ENCODE results near the gene C2CD3. TPM values are rescaled to one million over a fixed set of nuclear protein-coding genes. Genes with fewer than 3 reads are reported as not detected.
A peak's percentile ranks its signal among the peaks of the same experiment; 100 is the strongest.

The C2CD3 gene
- total RNA-seq, 1 donor from 2014 or later, result 12.2 TPM

DNA sequence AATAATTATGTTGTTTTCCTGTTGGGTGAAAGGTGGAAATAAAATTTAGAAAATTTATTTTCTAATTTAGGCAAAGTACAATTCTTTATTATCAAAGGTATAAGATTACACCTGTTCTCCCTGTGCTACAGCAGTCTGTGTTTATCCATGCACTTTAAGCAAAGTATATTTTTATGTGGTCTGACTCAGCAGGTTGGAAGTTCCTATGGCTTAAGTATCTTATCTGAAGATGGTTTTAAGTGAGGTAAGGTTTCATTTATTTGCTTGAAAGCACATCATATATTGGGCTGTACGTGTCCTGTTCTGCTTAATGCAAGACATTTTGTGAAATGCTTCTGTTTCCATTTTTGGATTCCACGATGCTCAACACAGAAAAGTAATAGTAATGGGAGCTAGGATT lies 14.9 kb upstream of the C2CD3 start:
- H3K27me3 ChIP-seq (ENCODE audit: control insufficient read depth, insufficient read depth, low read length), result no peaks in the 10 kb centered on the region
- H3K4me3 ChIP-seq (ENCODE audit: low read depth, low read length), result no peak overlapping the region
- H3K36me3 ChIP-seq (ENCODE audit: control insufficient read depth, insufficient read depth, low read length), result no peaks in the 10 kb centered on the region
- TF ChIP-seq, protein P1, sequence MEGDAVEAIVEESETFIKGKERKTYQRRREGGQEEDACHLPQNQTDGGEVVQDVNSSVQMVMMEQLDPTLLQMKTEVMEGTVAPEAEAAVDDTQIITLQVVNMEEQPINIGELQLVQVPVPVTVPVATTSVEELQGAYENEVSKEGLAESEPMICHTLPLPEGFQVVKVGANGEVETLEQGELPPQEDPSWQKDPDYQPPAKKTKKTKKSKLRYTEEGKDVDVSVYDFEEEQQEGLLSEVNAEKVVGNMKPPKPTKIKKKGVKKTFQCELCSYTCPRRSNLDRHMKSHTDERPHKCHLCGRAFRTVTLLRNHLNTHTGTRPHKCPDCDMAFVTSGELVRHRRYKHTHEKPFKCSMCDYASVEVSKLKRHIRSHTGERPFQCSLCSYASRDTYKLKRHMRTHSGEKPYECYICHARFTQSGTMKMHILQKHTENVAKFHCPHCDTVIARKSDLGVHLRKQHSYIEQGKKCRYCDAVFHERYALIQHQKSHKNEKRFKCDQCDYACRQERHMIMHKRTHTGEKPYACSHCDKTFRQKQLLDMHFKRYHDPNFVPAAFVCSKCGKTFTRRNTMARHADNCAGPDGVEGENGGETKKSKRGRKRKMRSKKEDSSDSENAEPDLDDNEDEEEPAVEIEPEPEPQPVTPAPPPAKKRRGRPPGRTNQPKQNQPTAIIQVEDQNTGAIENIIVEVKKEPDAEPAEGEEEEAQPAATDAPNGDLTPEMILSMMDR (IDR thresholded peaks at IDR 0.05; ENCODE audit: insufficient read depth, low read length, poor library complexity, severe bottlenecking), result no peak
- DNase-seq (ENCODE audit: low read depth), result no peak

DNA sequence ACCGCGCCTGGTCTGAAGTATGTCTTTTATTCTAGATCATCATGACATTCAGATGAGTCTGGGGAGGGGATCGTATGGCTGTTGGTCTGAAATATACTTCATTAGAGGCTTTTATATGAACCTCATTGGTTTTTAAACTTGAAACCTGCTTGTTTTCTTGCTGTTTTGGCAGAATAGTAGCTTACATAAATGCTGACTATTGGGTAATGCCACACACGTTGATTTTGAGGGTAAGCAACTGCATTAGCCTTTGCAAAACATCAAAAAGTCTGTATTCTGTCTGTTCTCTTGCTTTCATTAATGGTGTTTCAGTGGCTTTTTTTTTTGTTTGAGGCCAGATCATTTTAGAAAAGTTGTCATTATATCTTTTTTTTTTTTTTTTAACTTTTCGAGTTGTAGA lies 14.5 kb upstream of the C2CD3 start:
- Histone ChIP-seq H3K4me3 (ENCODE audit: low read depth, low read length) (no peak overlapping the region), H3K36me3 (ENCODE audit: control insufficient read depth, insufficient read depth, low read length) (no peaks in the 10 kb centered on the region), H3K27me3 (ENCODE audit: control insufficient read depth, insufficient read depth, low read length) (no peaks in the 10 kb centered on the region)
- TF ChIP-seq, protein P1 (IDR thresholded peaks at IDR 0.05; ENCODE audit: insufficient read depth, low read length, poor library complexity, severe bottlenecking), result no peak
- no peak for DNase-seq (ENCODE audit: low read depth)

DNA sequence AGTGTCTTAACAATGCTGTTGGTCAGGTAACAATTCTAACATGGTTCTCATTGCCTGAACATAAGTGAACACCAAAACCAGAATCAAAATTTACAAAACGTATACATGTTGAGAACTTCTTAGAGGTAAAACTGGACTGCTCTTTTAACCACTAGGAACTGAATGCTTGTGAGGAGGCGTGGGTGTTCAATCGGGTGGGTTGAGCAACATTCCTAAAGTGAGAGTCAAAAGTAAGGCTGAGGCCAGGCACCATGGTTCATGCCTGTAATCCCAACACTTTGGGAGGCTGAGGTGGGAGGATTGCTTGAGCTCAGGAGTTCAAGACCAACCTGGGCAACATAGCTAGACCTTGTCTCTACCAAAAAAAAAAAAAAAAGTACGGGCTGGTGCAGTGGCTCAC lies 11.8 kb upstream of the C2CD3 start:
- H3K27me3 ChIP-seq (ENCODE audit: control insufficient read depth, insufficient read depth, low read length), result no peaks in the 10 kb centered on the region
- TF ChIP-seq, protein P1 (IDR thresholded peaks at IDR 0.05; ENCODE audit: insufficient read depth, low read length, poor library complexity, severe bottlenecking), result no peak
- no peak for DNase-seq (ENCODE audit: low read depth)
- no peaks in the 10 kb centered on the region for H3K36me3 ChIP-seq (ENCODE audit: control insufficient read depth, insufficient read depth, low read length)
- no peak overlapping the region for H3K4me3 ChIP-seq (ENCODE audit: low read depth, low read length)

DNA sequence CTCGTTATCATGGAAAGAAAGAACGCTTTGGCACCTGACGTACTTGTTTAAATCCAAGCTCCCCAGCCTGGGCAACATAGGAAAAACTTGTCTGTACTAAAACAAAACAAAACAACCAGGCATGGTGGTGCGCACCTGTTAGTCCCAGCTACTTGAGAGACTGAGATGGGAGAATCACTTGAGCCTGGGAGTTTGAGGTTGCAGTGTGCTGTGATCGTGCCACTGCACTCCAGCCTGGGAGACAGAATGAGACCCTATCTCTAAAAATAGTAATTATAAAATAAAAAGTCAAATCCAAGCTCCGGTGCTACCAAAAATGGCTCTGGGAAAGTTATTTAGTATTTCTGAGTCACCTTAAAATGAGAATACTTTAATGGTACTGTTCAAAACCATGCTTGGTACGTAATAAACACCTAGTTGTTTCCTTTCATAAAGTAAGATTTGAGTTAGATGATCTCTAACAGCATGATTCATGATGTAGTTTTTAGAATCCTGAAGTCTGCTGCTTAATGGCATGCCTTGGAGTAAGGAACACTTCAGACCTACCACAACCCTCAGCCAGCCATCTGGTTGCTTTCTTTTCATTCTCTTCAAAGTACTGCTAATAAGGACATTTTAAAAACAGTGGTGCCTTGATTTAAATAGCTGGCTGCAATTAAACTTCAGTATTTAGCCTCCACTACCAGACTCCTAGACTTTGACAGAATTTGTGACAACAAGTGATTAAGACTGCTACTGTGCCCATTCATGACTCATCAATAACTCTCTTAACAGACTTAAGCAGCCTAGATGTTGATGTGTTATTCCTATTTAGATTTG lies 8.6 kb upstream of the C2CD3 start:
- H3K4me3 ChIP-seq (ENCODE audit: low read depth, low read length), result no peak overlapping the region
- no peak for DNase-seq (ENCODE audit: low read depth)
- no peaks in the 10 kb centered on the region for H3K36me3 ChIP-seq (ENCODE audit: control insufficient read depth, insufficient read depth, low read length)
- TF ChIP-seq, protein P1 (IDR thresholded peaks at IDR 0.05; ENCODE audit: insufficient read depth, low read length, poor library complexity, severe bottlenecking), result no peak
- H3K27me3 ChIP-seq (ENCODE audit: control insufficient read depth, insufficient read depth, low read length), result no peaks in the 10 kb centered on the region

DNA sequence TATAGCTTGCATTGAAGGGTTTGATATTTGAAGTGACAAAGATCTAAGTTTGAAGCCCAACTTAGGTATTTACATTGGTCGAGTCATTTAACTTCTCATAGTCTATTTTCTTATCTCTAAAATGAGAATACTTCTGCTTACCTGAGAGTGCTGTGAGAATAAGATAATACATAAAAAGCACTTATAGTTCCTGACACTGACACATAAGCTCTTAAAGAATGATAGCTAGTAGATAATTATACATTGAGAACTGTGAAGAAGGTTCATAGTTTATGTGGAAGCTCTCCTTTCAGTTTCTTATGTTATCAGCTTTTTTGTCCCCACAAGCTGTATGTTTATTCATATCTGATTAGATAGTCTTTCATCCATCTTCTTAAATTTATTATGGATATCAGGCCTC lies 5.1 kb upstream of the C2CD3 start:
- H3K4me3 ChIP-seq (ENCODE audit: low read depth, low read length), result no peak overlapping the region
- no peak for DNase-seq (ENCODE audit: low read depth)
- TF ChIP-seq, protein P1 (IDR thresholded peaks at IDR 0.05; ENCODE audit: insufficient read depth, low read length, poor library complexity, severe bottlenecking), result no peak
- H3K36me3 ChIP-seq (ENCODE audit: control insufficient read depth, insufficient read depth, low read length), result no peaks in the 10 kb centered on the region
- H3K27me3 ChIP-seq (ENCODE audit: control insufficient read depth, insufficient read depth, low read length), result no peaks in the 10 kb centered on the region

DNA sequence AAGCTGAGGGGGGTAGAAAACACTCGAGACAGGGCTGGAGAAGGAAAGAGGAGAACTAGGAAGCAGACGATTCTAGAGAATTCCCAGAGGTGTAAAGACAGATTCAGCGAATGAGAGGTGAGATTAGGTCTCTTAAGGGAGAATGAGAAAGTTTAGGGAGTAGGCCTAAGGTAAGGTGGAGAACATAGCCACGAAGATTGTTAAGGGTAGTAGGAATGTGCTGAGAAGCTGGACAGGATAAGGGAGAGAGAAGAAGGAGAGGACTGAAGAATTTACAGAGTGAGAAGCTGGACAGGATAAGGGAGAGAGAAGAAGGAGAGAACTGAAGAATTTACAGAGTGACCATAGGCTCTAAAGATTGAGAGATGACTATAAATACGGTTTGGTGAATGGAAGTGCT lies 1.2 kb upstream of the C2CD3 start:
- no peaks in the 10 kb centered on the region for H3K36me3 ChIP-seq (ENCODE audit: control insufficient read depth, insufficient read depth, low read length)
- DNase-seq (ENCODE audit: low read depth), result no peak
- TF ChIP-seq, protein P1 (IDR thresholded peaks at IDR 0.05; ENCODE audit: insufficient read depth, low read length, poor library complexity, severe bottlenecking), result no peak
- no peaks in the 10 kb centered on the region for H3K27me3 ChIP-seq (ENCODE audit: control insufficient read depth, insufficient read depth, low read length)
- peak overlapping the region; percentile 91 for H3K4me3 ChIP-seq (ENCODE audit: low read depth, low read length)
